SU-DHL-6 (cell line): ENCODE results near the gene FMN1.

Source experiments
- H2AFZ ChIP-seq: fragments of 200-600 bp; sonication (generic); 2 replicates; pipeline ENCODE4 v1.6.1; 2014; ENCODE audit warnings: low read depth, mild to moderate bottlenecking, moderate library complexity, mixed read lengths, antibody characterized with exemption, low read length; ENCODE audit not compliant: severe bottlenecking
- H3F3A ChIP-seq: fragments of 200-600 bp; shearing (Covaris generic); 2 replicates; pipeline ENCODE4 v1.6.0; 2016; ENCODE audit warnings: antibody characterized with exemption, mild to moderate bottlenecking; ENCODE audit not compliant: insufficient read depth
- H3K27ac ChIP-seq: fragments of 200-600 bp; sonication (generic); 2 replicates; pipeline ENCODE4 v1.5.1; 2016; ENCODE audit warnings: low read depth, mild to moderate bottlenecking, low read length, moderate library complexity, mixed read lengths
- H3K27me3 ChIP-seq: fragments of 200-600 bp; sonication (generic), shearing (Covaris generic); 2 replicates; pipeline ENCODE4 v1.6.0; 2014; ENCODE audit warnings: mild to moderate bottlenecking, low read length
- H3K36me3 ChIP-seq: fragments of 200-600 bp; sonication (generic); 2 replicates; pipeline ENCODE4 v1.6.1; 2014; ENCODE audit warnings: mild to moderate bottlenecking, low read length, mixed read lengths
- H3K4me2 ChIP-seq: fragments of 300-600, 200-600 bp; shearing (Covaris generic), sonication (generic); 2 replicates; pipeline ENCODE4 v1.6.0; 2014; ENCODE audit warnings: low read length, low read depth, mild to moderate bottlenecking; ENCODE audit not compliant: poor library complexity, severe bottlenecking
- H3K4me3 ChIP-seq: fragments of 200-600 bp; sonication (generic); 2 replicates; pipeline ENCODE4 v1.5.1; 2014; ENCODE audit warnings: antibody characterized with exemption, low read length, mild to moderate bottlenecking, mixed read lengths; ENCODE audit not compliant: insufficient read depth, poor library complexity, severe bottlenecking
- H3K79me2 ChIP-seq: fragments of 200-600 bp; sonication (generic); 2 replicates; pipeline ENCODE4 v1.6.1; 2014; ENCODE audit warnings: mild to moderate bottlenecking, low read length, moderate library complexity; ENCODE audit not compliant: insufficient read depth
- H3K9ac ChIP-seq: fragments of 200-600 bp; sonication (generic); 2 replicates; pipeline ENCODE4 v1.7.0; 2014; ENCODE audit warnings: mild to moderate bottlenecking, low read length
- H3K9me2 ChIP-seq: fragments of 200-600 bp; sonication (generic); replicated peaks from 2 replicates; pipeline ENCODE4 v1.6.1; 2014; ENCODE audit warnings: low read length; ENCODE audit not compliant: insufficient read depth
- H3K9me3 ChIP-seq: fragments of 200-600 bp; sonication (generic); 2 replicates; pipeline ENCODE4 v1.6.1; 2014; ENCODE audit warnings: low read length, mixed read lengths; ENCODE audit not compliant: insufficient read depth
- H4K20me1 ChIP-seq: fragments of 200-600 bp; sonication (generic); 2 replicates; pipeline ENCODE4 v1.6.1; 2014; ENCODE audit warnings: low read depth, mild to moderate bottlenecking, antibody characterized with exemption, low read length, moderate library complexity, mixed read lengths
- EZH2phosphoT487 ChIP-seq: fragments of 200-600 bp; sonication (generic), shearing (Covaris generic); conservative IDR thresholded peaks from 2 replicates; pipeline ENCODE4 v1.6.1; 2018; ENCODE audit warnings: mild to moderate bottlenecking, antibody characterized with exemption, low read length, moderate library complexity, mixed read lengths
- TF ChIP-seq, protein P1 (sequence below): fragments of 200-600 bp; sonication (generic); IDR thresholded peaks from one replicate; pipeline ENCODE4 v1.5.1; 2017; ENCODE audit warnings: antibody characterized with exemption, mild to moderate bottlenecking, low read length, moderate library complexity; ENCODE audit not compliant: insufficient read depth, poor library complexity, severe bottlenecking

FMN1 gene

DNA sequence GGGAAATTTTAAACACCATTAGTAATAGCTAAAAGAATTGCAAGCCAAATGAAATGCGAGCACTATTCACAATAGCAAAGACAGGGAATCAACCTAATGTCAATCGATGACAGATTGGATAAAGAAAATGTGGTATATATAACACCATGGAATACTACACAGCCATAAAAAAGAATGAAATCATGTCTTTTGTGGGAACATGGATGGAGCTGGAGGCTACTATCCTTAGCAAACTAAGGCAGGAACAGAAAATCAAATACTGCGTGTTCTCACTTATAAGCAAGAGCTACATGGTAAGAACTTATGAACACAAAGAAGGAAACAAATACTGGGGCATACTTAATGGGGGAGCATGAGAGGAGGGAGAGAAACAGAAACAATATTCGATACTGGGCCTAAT lies 85.2 kb downstream of the FMN1 start:
- H3K4me3 ChIP-seq, result no peak overlapping the region
- TF ChIP-seq, protein P1, sequence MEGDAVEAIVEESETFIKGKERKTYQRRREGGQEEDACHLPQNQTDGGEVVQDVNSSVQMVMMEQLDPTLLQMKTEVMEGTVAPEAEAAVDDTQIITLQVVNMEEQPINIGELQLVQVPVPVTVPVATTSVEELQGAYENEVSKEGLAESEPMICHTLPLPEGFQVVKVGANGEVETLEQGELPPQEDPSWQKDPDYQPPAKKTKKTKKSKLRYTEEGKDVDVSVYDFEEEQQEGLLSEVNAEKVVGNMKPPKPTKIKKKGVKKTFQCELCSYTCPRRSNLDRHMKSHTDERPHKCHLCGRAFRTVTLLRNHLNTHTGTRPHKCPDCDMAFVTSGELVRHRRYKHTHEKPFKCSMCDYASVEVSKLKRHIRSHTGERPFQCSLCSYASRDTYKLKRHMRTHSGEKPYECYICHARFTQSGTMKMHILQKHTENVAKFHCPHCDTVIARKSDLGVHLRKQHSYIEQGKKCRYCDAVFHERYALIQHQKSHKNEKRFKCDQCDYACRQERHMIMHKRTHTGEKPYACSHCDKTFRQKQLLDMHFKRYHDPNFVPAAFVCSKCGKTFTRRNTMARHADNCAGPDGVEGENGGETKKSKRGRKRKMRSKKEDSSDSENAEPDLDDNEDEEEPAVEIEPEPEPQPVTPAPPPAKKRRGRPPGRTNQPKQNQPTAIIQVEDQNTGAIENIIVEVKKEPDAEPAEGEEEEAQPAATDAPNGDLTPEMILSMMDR, result no peak
- TF ChIP-seq EZH2phosphoT487, result no peak
- no peak overlapping the region for H2AFZ ChIP-seq
- H4K20me1 ChIP-seq, result no peaks in the 10 kb centered on the region
- no peaks in the 10 kb centered on the region for H3K9me2 ChIP-seq
- H3K9ac ChIP-seq, result no peak overlapping the region
- no peaks in the 10 kb centered on the region for H3K36me3 ChIP-seq
- H3K9me3 ChIP-seq, result no peaks in the 10 kb centered on the region
- no peak overlapping the region for H3K27ac ChIP-seq
- H3K27me3 ChIP-seq, result no peaks in the 10 kb centered on the region
- H3K4me2 ChIP-seq, result no peak overlapping the region
- no peaks in the 10 kb centered on the region for H3F3A ChIP-seq
- H3K79me2 ChIP-seq, result no peaks in the 10 kb centered on the region

DNA sequence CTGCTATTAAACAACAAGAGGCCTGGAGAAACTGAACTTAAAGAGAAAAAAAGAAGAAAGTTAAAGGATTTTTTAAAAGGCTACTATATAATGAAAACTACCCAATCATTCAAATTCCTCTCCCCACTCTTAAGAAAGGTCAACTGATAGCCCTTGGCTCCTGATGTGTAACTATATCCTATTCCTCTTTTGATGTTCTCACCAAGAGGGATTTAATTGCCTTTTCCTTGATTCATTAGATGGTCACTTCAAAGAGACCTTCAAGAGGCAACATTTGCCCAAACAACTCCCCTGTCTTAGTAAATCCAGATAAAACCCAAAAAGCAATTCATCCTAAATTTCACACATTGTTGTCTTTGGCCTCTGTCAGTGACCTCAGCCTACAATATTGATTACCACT lies 86.0 kb downstream of the FMN1 start:
- Histone ChIP-seq H2AFZ (no peak overlapping the region), H3F3A (no peaks in the 10 kb centered on the region), H3K36me3 (no peaks in the 10 kb centered on the region), H3K27me3 (no peaks in the 10 kb centered on the region), H3K79me2 (no peaks in the 10 kb centered on the region), H3K27ac (no peak overlapping the region), H3K9me2 (no peaks in the 10 kb centered on the region), H3K9me3 (no peaks in the 10 kb centered on the region), H3K4me2 (no peak overlapping the region), H4K20me1 (no peaks in the 10 kb centered on the region), H3K9ac (no peak overlapping the region), H3K4me3 (no peak overlapping the region)
- no peak for TF ChIP-seq EZH2phosphoT487
- TF ChIP-seq, protein P1, result no peak

DNA sequence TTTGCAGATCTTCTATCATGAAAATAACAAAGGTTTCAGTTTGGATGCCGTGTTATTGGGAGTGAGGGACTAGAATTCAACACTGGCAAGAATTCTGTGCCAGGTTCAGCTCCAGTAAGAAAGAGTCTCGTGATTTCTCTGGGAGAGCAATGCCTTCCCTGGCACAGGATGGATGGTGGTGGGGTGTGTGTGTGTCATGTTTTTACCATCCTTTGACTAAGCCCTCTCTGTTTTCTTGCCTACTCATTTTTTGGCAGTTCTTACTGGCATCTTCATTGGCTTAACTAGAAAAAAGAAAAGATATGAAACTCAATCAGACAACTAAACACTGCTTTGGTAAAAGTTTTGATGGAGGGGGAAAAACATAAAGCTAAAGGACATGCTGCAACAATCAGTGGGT lies 86.6 kb downstream of the FMN1 start:
- TF ChIP-seq, protein P1, result no peak
- Histone ChIP-seq H3K4me3 (no peak overlapping the region), H4K20me1 (no peaks in the 10 kb centered on the region), H3K27me3 (no peaks in the 10 kb centered on the region), H3K27ac (no peak overlapping the region), H3F3A (no peaks in the 10 kb centered on the region), H3K36me3 (no peaks in the 10 kb centered on the region), H3K9ac (no peak overlapping the region), H3K9me2 (no peaks in the 10 kb centered on the region), H3K79me2 (no peaks in the 10 kb centered on the region), H2AFZ (no peak overlapping the region), H3K4me2 (no peak overlapping the region), H3K9me3 (no peaks in the 10 kb centered on the region)

- Histone ChIP-seq H3K4me2 (no peak overlapping the region), H4K20me1 (no peaks in the 10 kb centered on the region), H3K36me3 (no peaks in the 10 kb centered on the region), H3K9me2 (no peaks in the 10 kb centered on the region), H3K9me3 (no peaks in the 10 kb centered on the region), H2AFZ (no peak overlapping the region), H3F3A (no peaks in the 10 kb centered on the region), H3K27me3 (no peaks in the 10 kb centered on the region), H3K9ac (no peak overlapping the region), H3K4me3 (no peak overlapping the region), H3K27ac (no peak overlapping the region), H3K79me2 (no peaks in the 10 kb centered on the region)
- TF ChIP-seq, protein P1, result no peak
Measured at GRCh38 chr15:33104212-33104611, 90.3 kb downstream of the FMN1 start.
